HFF-Myc (cell line): ENCODE results near the gene WDR70.
"Not testable (repeated sequence)": the region's sequence is repeated elsewhere in the genome, so short reads cannot be mapped to it uniquely, and the experiment has no call there.

Source experiments
- DNase-seq: peaks from one replicate; pipeline ENCODE4 v3.0.0-alpha.2; 2011; ENCODE audit warnings: low read depth; ENCODE audit errors: extremely low read depth
- H3K4me3 ChIP-seq: replicated peaks from 2 replicates; pipeline ENCODE4 v1.5.1; 2011; ENCODE audit warnings: low read depth, mild to moderate bottlenecking, control low read depth, low read length
- TF ChIP-seq, protein P1 (sequence below): IDR thresholded peaks from 2 replicates; pipeline ENCODE4 v1.5.1; 2012; ENCODE audit warnings: mild to moderate bottlenecking, low read depth, low read length, control low read depth; ENCODE audit errors: missing control alignments

Gene WDR70

DNA sequence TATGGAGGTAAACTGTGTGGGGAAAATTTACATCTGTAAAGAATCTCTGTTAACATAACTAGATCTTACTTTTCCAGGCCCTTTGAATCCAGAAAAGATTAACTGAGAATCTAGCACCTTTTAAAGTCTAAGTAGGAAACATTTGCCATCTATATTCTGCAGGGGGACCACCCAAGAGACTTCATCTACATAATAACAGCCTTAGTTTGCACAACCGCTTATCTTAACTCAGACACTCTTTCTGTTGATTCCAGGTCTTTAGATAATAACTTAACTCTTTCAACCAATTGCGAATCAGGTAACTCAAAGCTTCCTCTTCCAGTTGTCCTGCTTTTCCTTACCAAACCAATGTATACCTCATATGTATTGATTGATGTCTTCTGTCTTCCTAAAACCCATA is 407.3 kb downstream of the WDR70 start:
- TF ChIP-seq, protein P1, sequence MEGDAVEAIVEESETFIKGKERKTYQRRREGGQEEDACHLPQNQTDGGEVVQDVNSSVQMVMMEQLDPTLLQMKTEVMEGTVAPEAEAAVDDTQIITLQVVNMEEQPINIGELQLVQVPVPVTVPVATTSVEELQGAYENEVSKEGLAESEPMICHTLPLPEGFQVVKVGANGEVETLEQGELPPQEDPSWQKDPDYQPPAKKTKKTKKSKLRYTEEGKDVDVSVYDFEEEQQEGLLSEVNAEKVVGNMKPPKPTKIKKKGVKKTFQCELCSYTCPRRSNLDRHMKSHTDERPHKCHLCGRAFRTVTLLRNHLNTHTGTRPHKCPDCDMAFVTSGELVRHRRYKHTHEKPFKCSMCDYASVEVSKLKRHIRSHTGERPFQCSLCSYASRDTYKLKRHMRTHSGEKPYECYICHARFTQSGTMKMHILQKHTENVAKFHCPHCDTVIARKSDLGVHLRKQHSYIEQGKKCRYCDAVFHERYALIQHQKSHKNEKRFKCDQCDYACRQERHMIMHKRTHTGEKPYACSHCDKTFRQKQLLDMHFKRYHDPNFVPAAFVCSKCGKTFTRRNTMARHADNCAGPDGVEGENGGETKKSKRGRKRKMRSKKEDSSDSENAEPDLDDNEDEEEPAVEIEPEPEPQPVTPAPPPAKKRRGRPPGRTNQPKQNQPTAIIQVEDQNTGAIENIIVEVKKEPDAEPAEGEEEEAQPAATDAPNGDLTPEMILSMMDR = no peak
- no peak overlapping the region for H3K4me3 ChIP-seq
- no peak for DNase-seq

DNA sequence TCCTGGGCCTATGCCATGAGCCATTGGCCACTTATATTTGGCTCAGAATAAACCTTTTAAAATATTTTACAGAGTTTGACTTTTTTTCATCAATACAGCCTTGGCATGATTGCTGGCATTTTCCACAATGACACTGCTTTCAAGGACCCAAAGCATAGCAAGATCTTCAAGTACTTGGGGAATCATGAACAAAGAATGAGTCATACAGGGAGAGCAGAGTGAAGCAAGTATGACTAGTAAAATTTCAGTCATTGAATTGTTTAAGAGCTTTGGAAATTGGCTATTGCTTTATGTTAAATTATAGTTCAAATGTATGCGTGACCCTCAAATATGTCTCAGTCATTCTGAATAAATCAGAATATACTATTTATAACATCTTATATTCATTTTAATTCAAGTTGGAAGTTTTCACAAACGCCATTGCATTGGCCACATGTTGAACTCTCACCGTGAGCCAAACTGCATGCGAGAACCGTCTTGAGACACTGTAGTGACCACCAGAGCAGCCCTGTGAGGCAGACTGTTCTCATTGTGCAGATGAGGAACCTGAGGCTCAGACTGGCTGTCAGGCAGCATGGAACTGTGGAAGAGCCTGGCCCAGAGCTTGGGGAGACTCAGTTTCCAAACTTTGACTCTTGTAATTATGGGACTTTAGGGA is 407.9 kb downstream of the WDR70 start:
- no peak overlapping the region for H3K4me3 ChIP-seq
- TF ChIP-seq, protein P1 = no peak
- no peak for DNase-seq

DNA sequence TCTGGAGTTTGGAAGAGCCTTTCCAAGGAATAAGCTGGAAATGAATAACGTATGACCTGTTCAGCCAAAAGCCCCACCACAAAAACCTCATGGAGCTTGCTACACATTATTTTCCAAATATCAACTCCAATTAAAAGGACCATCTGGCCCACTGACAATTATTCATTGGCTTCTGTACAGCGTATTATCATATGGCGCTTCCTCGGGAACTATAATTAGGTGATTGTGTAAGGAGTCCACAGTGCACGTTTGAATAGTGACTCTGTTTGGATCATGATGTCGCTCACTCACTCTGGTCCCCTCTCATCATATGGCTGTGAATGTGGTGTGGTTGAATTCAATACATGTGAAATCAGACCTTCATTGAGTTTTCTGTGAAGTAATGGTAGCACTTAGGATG is 408.6 kb downstream of the WDR70 start:
- TF ChIP-seq, protein P1 = no peak
- no peak for DNase-seq

DNA sequence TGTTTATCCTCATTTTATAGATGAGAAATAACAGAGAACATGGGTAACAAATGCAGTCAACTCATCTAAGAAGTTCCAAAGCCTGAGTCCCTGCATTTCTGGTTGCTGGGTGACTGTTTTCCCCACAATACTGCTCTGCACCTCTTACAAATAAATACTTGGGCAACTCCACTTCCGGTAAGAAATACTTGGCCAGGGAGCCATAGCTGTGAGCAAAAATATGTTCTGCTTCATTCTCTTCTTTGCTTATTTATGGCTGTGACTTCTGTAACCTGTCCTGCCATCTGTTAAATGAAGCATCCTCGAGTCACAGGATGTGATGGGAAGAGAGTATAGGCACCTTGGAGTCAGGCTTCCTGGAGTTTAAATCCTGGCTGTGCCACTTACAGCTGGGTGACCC is 410.9 kb downstream of the WDR70 start:
- no peak overlapping the region for H3K4me3 ChIP-seq
- TF ChIP-seq, protein P1 = no peak
- DNase-seq = no peak

More for the DNA sequence above, 408.6 kb downstream of the WDR70 start:
- no peak overlapping the region for H3K4me3 ChIP-seq

DNA sequence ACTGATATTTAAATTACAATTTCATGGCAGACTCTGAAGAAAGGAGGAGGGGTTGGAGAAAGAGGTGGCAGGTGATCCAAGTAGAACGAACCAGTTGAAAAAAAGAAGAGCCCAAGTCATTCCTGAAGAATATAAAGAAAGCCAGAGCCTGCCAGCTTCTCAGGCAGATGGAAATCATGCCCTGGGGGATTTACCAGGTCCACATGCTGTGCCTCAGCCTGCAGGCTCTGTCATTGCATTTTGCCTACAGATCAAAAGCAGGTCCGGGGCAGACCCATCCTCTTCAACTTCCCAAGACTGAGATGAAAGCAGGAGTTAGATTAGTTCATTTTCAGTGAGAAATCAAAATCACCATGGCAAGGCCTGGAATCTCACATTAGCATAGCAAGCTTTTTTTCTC is 412.2 kb downstream of the WDR70 start:
- TF ChIP-seq, protein P1 = no peak
- no peak overlapping the region for H3K4me3 ChIP-seq

DNA sequence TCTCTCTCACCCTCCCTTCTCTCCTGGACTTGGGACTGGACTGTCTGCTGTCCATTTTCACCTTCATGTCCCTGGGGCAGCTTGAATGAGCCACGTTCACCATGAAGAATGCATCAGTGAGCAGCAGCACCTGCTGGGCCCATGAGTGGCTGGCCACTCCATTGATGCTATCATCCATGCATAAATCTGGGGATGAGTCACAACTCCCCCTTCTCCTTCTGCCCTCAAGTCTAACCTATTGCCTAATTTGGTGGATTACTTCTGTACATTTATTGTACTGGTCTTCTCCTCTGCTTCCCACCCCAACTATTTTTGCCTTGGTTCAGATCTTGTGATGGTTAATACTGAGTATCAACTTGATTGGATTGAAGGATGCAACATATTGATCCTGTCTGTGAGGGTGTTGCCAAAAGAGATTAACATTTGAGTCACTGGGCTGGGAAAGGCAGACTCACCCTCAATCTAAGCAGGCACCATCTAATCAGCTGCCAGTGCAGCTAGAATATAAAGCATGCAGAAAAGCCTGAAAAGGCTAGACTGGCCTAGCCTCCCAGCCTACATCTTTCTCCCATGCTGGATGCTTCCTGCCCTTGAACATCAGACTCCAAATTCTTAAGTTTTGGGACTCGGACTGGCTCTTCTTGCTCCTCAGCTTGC is 414.0 kb downstream of the WDR70 start:
- no peak for DNase-seq
- TF ChIP-seq, protein P1 = no peak
- H3K4me3 ChIP-seq = no peak overlapping the region

More for the DNA sequence above, 412.2 kb downstream of the WDR70 start:
- no peak for DNase-seq

DNA sequence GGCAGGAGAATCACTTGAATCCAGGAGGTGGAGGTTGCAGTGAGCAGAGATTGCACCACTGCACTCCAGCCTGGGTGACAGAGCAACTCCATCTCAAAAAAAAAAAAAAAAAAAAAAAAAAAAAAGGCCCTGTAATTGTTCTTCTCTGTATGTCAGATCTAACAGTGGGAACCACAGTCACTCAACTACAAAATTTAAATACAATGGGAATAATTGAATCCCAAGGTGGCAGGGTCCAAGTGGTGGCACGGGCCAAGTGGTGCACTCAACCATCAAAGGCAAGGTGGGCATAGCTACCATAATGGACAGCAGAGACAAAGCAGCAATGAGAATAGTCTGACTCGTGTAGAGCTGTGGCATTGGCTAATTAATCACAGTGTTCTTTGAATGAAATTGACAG is 416.2 kb downstream of the WDR70 start:
- not testable (repeated sequence) for H3K4me3 ChIP-seq, DNase-seq

DNA sequence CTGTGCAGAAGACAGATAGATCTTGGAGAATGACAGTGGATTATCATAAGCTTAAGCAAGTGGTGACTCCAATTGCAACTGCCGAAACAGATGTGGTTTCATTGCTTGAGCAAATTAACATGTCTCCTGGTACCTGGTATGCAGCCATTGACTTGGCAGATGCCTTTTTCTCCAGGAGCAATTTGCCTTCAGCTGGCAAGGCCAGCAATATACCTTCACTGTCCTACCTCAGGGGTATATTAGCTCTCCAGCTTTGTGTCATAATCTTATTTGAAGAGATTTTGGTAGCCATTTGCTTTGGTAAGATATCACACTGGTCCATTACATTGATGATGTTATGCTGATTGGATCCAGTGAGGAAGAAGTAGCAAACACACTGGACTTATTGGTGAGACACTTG is 417.3 kb downstream of the WDR70 start:
- not testable (repeated sequence) for DNase-seq, H3K4me3 ChIP-seq
